D721Med (cell line): ENCODE data around the gene PFDN4.

ENCODE experiments used
- DNase-seq: peaks from one replicate; pipeline ENCODE4 v3.0.0; 2011; ENCODE audit warnings: low spot score; ENCODE audit not compliant: insufficient read length
- FAIRE-seq: peaks from 2 replicates; lab custom pipeline; 2011; peaks lifted over from hg19 to GRCh38; lab: Jason Lieb, UNC
- CTCF ChIP-seq: IDR thresholded peaks from 2 replicates; pipeline ENCODE4 v1.5.1; 2012; ENCODE audit warnings: mild to moderate bottlenecking, control low read depth; ENCODE audit not compliant: insufficient read depth; ENCODE audit errors: missing control alignments

Gene PFDN4

DNA sequence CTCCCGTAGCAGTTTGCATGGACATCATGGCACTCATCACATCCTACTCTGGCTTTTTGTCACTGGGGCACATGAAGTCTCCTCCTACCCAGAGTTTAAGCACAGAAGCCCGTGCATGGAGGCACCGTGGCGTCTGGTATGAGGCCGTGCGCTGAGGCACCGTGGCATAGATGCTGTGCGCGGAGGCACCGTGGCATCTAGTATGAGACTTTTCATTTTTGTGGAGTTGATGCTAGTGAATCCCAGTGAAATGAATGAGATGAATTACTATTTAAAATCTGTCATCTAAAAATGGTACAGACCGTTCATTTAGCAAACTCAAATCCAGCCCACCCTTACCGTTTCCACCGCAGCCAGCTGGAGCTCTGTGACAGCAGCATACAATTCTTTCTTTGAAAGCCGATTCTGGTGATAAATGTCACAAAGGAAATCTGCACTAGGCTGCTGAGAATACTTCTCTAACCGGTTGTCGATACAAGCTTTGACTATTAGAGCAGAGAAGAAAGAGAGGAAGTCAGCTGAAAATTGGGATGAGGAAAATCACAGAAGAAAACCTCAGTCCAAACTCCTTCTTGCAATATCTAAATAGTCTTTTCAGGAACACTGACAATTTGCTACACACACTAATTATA lies 45.4 kb upstream of the PFDN4 start:
- DNase-seq (no peak), FAIRE-seq (no peak)
- no peak for TF ChIP-seq CTCF

DNA sequence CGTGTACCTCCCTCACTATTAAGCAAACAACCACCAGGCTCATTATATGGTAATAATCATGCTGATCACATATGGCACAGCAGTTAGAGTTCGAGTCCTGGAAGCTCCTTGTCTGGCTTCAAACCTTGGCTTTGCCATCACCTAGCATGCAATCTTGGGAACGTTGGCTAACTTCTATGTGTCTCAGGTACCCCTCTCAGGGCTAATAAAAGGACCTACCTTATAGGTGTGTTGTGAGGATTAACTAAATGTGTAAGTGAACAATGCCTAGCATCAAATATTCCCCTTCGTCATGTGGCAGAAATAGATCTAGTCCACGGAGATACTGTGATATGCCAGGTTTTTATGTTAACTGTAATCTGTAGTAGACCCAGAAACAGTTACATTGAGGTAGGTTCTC lies 44.5 kb upstream of the PFDN4 start:
- no peak for FAIRE-seq

GRCh38 chr20:54165014-54165413 lies 42.9 kb upstream of the PFDN4 start:
- no peak for FAIRE-seq
- TF ChIP-seq CTCF, result no peak
- no peak for DNase-seq

More for the DNA sequence above, 44.5 kb upstream of the PFDN4 start:
- DNase-seq, result no peak
- no peak for TF ChIP-seq CTCF

GRCh38 chr20:54165803-54166202 lies 42.1 kb upstream of the PFDN4 start:
- TF ChIP-seq CTCF, result no peak
- FAIRE-seq, result no peak
- DNase-seq, result no peak

DNA sequence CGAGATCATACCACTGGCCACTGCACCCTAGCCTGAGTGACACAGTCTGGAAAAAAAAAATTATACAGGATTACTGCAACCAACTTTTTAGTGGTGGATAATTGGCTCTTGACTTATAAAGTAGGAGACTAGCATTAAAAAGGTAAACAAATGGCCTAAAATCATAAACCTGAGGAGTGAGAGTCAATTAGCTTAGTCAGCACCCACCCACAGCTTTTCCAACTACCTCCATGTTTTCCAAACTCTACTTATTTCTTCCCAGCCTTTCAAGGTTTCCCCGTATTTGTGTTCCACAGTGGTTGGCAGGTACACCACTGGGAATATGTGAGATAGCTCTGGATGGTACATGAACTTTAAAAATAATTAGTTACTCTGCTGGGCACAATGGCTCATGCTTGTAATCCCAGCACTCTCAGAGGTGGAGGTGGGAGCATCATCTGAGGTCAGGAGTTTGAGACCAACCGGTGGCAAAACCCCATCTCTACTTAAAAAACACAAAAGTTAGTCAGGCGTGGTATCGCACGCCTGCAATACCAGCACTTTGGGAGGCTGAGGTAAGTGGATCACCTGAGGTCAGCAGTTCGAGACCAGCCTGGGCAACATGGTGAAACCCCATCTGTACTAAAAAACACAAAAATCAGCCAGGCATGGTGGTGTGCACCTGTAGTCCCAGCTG lies 40.8 kb upstream of the PFDN4 start:
- FAIRE-seq, result no peak
- TF ChIP-seq CTCF, result no peak

GRCh38 chr20:54167909-54168872 lies 39.7 kb upstream of the PFDN4 start:
- DNase-seq, result no peak
- TF ChIP-seq CTCF, result no peak
- FAIRE-seq, result no peak

More for the DNA sequence above, 40.8 kb upstream of the PFDN4 start:
- no peak for DNase-seq
